DMS153 treated with DMSO at 0.1 percent for 48 hours (cell line): ENCODE results near the gene MON1B.
"Not testable (repeated sequence)": the region's sequence is repeated elsewhere in the genome, so short reads cannot be mapped to it uniquely, and the experiment has no call there.

Source experiments
- DNase-seq: peaks from one replicate; lab custom pipeline; 2025; ENCODE audit not compliant: unreplicated experiment; lab: John Stamatoyannopoulos, UW

The MON1B gene

DNA sequence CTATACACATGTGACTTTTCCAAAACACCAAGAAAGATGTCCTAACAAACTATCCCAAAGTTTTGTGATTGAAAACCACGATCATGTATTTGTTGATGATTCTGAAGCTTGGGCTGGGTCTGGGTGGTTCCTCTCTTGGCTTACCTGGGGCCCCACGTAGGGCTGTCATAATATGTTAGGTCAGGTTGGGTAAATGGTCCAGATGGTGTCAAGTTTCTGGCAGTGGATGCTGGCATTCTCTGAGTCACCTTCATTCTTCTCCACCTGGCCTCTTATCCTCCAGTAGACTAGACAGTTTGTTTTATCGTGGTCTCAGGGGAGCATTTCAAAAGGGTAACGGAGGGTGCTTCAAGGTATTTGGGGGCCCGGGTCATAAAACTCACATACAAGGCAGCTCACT, 47.6 kb downstream of the MON1B start:
- peak; percentile 75 for DNase-seq

- not testable (repeated sequence) for DNase-seq
These were observed 51.5 kb downstream of the MON1B start for GRCh38 chr16:77242471-77242870.

- no peak for DNase-seq
These were observed 55.2 kb downstream of the MON1B start for GRCh38 chr16:77246150-77246549.

GRCh38 chr16:77250400-77250799, 59.4 kb downstream of the MON1B start:
- no peak for DNase-seq
